Neural progenitor cell (in vitro differentiated cells): Measurements from ENCODE around the gene SLC27A5.

Source experiments
- EZH2 ChIP-seq: fragments of 200-600 bp; sonication (generic); IDR thresholded peaks from 2 replicates; pipeline ENCODE4 v1.6.1; 2017; ENCODE audit warnings: antibody characterized with exemption, mild to moderate bottlenecking, moderate library complexity
- TF ChIP-seq, protein P1 (sequence below): fragments of 200-600 bp; sonication (generic); IDR thresholded peaks from 2 replicates; pipeline ENCODE4 v1.5.1; 2017; ENCODE audit warnings: antibody characterized with exemption, mild to moderate bottlenecking

- TF ChIP-seq, protein P1, sequence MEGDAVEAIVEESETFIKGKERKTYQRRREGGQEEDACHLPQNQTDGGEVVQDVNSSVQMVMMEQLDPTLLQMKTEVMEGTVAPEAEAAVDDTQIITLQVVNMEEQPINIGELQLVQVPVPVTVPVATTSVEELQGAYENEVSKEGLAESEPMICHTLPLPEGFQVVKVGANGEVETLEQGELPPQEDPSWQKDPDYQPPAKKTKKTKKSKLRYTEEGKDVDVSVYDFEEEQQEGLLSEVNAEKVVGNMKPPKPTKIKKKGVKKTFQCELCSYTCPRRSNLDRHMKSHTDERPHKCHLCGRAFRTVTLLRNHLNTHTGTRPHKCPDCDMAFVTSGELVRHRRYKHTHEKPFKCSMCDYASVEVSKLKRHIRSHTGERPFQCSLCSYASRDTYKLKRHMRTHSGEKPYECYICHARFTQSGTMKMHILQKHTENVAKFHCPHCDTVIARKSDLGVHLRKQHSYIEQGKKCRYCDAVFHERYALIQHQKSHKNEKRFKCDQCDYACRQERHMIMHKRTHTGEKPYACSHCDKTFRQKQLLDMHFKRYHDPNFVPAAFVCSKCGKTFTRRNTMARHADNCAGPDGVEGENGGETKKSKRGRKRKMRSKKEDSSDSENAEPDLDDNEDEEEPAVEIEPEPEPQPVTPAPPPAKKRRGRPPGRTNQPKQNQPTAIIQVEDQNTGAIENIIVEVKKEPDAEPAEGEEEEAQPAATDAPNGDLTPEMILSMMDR: no peak
- no peak for TF ChIP-seq EZH2
Observed at GRCh38 chr19:58498316-58499020, 13.3 kb downstream of the SLC27A5 start.
